ENCODE results near the gene IL10RB. TPM values are rescaled to one million over a fixed set of nuclear protein-coding genes. Genes with fewer than 3 reads are reported as not detected.
A peak's percentile ranks its signal among the peaks of the same experiment; 100 is the strongest.

IL10RB gene
- total RNA-seq, 1 donor: 39.8 TPM

DNA sequence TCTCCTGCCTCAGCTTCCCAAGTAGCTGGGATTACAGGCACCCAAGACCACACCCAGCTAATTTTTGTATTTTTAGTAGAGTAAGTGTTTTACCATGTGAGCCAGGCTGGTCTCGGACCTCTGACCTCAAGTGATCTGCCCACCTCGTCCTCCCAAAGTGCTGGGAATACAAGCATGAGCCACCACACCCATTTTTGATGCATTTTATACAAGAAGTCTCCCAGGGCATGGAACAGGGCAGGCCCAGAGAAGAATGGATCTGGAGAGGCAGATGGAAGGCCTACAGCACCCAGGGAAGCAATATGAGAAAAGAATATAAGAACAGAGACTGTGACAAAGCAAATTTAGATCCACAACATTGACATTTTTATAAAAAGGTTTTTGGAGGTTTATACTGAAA is 39.8 kb downstream of the IL10RB start:
- no peak for DNase-seq (ENCODE audit: low read depth)
- H3K4me3 ChIP-seq (ENCODE audit: low read depth, low read length): no peak overlapping the region
- TF ChIP-seq CTCF (IDR thresholded peaks at IDR 0.05; ENCODE audit: insufficient read depth, low read length): no peak

- no peak overlapping the region for H3K4me3 ChIP-seq (ENCODE audit: low read depth, low read length)
- TF ChIP-seq CTCF (IDR thresholded peaks at IDR 0.05; ENCODE audit: insufficient read depth, low read length): no peak
- DNase-seq (ENCODE audit: low read depth): peak; percentile 35
These were observed 42.7 kb downstream of the IL10RB start for GRCh38 chr21:33308586-33309490.

DNA sequence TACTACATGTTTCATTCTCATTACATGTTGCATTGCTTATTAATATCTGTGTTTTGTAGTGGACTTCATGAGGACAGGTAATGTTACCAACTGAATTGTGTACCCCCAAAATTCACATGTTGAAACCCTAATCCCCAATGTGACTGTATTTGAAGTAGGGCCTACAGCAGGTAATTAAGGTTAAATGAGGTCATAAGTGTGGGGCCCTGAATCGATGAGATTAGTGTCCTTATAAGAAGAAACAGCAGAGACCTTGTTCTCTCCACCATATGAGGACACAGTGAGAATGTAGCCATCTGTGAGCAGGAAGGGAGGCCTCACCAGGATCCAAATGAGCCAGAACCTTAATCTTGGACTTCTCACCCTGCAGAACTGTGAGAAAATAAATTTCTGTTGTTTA is 43.6 kb downstream of the IL10RB start:
- DNase-seq (ENCODE audit: low read depth): no peak
- no peak for TF ChIP-seq CTCF (IDR thresholded peaks at IDR 0.05; ENCODE audit: insufficient read depth, low read length)
- no peak overlapping the region for H3K4me3 ChIP-seq (ENCODE audit: low read depth, low read length)

GRCh38 chr21:33312121-33312520 is 46.0 kb downstream of the IL10RB start:
- DNase-seq (ENCODE audit: low read depth): no peak
- H3K4me3 ChIP-seq (ENCODE audit: low read depth, low read length): no peak overlapping the region
- TF ChIP-seq CTCF (IDR thresholded peaks at IDR 0.05; ENCODE audit: insufficient read depth, low read length): no peak

- no peak for DNase-seq (ENCODE audit: low read depth)
- H3K4me3 ChIP-seq (ENCODE audit: low read depth, low read length): no peak overlapping the region
- no peak for TF ChIP-seq CTCF (IDR thresholded peaks at IDR 0.05; ENCODE audit: insufficient read depth, low read length)
These were observed 47.0 kb downstream of the IL10RB start for GRCh38 chr21:33313183-33313582.

- H3K4me3 ChIP-seq (ENCODE audit: low read depth, low read length): no peak overlapping the region
- DNase-seq (ENCODE audit: low read depth): no peak
- TF ChIP-seq CTCF (IDR thresholded peaks at IDR 0.05; ENCODE audit: insufficient read depth, low read length): no peak
These were observed 47.4 kb downstream of the IL10RB start for GRCh38 chr21:33313611-33314010.
